Esophagus squamous epithelium (tissue), 4 donors: ENCODE measurements around the gene CCDC181.

Experiments
- POLR2A ChIP-seq, 4 donors: fragments of 450-650 bp; IDR thresholded peaks; one replicate each; pipeline ENCODE4 v1.6.1; 2017; ENCODE audit warnings: antibody characterized with exemption in 4 of 4, mild to moderate bottlenecking in 4 of 4, moderate library complexity in 3 of 4
- TF ChIP-seq, protein P1 (sequence below), 6 experiments: fragments of 450-650 bp in 4 of 6; fragments of 200-600 bp in 2 of 6; sonication (generic) in 2 of 6; IDR thresholded peaks; one replicate each; pipeline ENCODE4 v1.5.1; 2016 to 2019; ENCODE audit warnings: antibody characterized with exemption in 6 of 6, mild to moderate bottlenecking in 4 of 6, moderate library complexity in 4 of 6

DNA sequence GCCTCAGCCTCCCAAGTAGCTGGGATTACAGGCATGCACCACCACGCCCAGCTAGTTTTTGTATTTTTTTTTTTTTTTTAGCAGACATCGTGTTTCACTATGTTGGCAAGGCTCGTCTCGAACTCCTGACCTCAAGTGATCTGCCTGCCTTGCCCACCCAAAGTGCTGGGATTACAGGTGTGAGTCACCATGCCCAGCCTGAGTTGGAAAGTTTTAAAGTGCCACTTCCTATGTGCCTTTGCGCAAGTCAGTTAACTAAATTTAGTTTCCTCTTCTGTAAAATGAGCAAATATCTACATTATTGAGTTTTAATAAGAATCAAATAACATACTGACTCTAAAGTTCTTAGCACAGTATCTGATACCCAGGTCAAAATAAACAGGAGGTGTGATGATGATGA lies 46.1 kb upstream of the CCDC181 start:
- TF ChIP-seq, protein P1, sequence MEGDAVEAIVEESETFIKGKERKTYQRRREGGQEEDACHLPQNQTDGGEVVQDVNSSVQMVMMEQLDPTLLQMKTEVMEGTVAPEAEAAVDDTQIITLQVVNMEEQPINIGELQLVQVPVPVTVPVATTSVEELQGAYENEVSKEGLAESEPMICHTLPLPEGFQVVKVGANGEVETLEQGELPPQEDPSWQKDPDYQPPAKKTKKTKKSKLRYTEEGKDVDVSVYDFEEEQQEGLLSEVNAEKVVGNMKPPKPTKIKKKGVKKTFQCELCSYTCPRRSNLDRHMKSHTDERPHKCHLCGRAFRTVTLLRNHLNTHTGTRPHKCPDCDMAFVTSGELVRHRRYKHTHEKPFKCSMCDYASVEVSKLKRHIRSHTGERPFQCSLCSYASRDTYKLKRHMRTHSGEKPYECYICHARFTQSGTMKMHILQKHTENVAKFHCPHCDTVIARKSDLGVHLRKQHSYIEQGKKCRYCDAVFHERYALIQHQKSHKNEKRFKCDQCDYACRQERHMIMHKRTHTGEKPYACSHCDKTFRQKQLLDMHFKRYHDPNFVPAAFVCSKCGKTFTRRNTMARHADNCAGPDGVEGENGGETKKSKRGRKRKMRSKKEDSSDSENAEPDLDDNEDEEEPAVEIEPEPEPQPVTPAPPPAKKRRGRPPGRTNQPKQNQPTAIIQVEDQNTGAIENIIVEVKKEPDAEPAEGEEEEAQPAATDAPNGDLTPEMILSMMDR (IDR thresholded peaks at IDR 0.05): no peak
- TF ChIP-seq POLR2A (IDR thresholded peaks at IDR 0.05): no peak
